ENCODE results near the gene KRTAP12-1.
"Not testable (repeated sequence)": the region's sequence is repeated elsewhere in the genome, so short reads cannot be mapped to it uniquely, and the experiment has no call there.

Gene KRTAP12-1

GRCh38 chr21:44638506-44639330 lies 43.2 kb downstream of the KRTAP12-1 start:
- not testable (repeated sequence) for DNase-seq

GRCh38 chr21:44637851-44638348 lies 44.1 kb downstream of the KRTAP12-1 start:
- DNase-seq: not testable (repeated sequence)

- DNase-seq: no peak
These were observed 44.7 kb downstream of the KRTAP12-1 start, which contains the start of gene KRTAP10-10 for GRCh38 chr21:44637018-44637850. TSS of gene KRTAP10-10 (plus strand) at chr21:44637356. CDS start at chr21:44637418, 62 bp downstream.

DNA sequence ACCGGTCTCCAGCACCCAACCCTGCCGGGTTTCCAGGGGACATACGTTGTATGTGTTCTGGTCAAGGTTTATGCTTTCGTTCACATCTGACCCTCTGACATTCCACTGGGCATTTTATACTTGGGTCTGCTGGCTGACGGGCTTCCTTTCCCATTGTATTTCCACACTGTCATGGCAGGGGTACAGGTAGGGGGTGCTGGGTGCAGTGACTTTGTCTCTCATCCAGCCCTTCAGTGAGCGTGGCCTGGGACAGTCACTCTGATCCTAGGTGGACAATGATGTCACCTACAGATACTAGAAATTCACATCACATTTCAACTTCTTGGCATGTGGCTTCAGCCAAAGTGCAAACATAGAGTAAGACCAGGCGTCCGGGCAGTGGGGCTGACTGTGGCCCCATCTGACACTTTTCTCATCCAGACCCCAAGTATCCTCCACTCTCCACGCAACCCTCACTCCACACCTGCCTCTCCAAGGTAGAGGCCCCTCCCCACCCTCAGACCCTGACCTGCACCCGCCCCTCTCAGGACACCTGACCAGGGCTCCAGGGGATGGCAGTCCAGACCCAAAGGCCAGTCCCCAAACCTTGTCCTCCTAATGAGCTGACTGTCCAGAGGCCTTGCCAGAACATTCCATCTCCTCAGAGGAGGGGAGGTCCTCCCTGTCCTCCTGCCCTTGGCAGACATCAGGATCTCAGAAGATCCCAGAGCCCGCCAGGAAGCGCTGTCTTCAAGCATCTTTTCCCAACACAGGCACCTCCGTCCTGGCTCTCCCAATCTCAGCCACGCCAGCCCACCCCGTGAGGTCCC lies 45.5 kb downstream of the KRTAP12-1 start:
- DNase-seq: no peak

- DNase-seq: no peak
These were observed 49.9 kb downstream of the KRTAP12-1 start for GRCh38 chr21:44632067-44632466.

All from stimulated activated CD4-positive, alpha-beta T cell treated with anti-CD3 and anti-CD28 coated beads, Interleukin-12 subunit alpha, Interleukin-12 subunit beta, amount 100 ng/mL, for 4 hours (primary cell).